Measurements from ENCODE around the gene OR5AS1.
"Not testable (repeated sequence)": the region's sequence is repeated elsewhere in the genome, so short reads cannot be mapped to it uniquely, and the experiment has no call there.

OR5AS1 gene

DNA sequence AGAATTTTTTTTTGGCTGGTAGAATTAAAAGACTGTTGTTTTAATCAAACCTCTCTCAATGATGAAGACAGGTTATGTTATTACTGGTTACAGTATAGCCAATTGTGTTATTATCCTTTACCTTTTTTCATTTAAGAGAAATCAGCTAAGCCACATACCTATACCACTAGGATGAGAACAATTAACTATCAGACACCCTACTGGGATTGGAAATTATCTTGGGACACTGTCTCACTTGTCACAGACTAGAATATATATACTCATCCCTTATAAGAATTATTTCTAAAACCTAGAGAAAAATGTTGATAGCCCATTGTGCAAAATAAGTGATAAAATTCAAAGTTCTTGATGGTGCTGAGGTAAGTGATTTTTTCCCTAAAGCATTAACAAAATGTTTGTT, at the start of gene OR5AS1:
Gene OR5AS1, plus strand, starts transcription at position 301 of the 400 bp plus-strand sequence. CDS start 2,765 bp downstream, outside the sequence.
- DNase-seq, result no peak

- no peak for DNase-seq
These were observed 32.9 kb upstream of the OR5AS1 start, which contains the start of gene OR5F1 for GRCh38 chr11:55994525-55994924. Gene OR5F1 (minus strand): TSS chr11:55994625. CDS start chr11:55994625, 0 bp downstream.

GRCh38 chr11:56010716-56011115, 16.7 kb upstream of the OR5AS1 start:
- DNase-seq, result no peak

DNA sequence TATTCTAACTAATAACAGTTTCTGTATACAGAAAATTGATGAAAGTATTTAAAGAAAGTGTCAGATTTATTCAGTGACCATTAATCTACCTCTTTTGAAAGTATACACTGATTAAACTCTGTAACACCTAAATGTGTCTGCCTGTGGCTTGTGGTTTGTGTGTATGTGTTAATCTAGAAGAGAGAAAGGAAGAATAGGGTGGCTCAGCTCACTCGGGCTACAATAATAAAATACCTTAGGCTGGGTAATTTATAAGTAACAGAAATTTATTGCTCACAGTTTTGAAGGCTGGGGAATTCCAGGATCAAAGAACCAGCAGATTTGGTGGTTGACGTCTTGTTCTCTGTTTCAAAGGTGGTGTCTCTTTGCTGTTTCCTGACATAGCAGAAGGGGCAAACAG, 13.6 kb upstream of the OR5AS1 start:
- DNase-seq, result no peak

- DNase-seq, result no peak
These were observed 18.1 kb downstream of the OR5AS1 start for GRCh38 chr11:56045538-56045937.

DNA sequence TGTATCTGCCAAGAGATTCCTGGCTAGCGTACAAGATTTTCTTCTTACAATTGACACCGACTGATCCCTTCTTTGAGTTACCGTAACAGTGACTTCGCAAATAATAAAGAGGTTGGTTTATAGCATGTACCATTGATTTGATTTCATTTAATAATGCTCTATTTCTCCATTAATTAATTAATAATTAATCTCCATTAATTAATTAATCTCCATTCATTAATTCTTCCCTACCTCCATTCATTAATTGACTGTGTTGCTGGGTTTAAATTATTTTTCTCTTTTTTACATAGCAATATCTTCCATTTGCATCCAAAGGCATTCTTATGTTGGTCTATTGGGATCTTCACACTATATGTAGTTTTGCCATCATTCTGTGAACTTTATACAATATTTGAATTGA, 21.0 kb downstream of the OR5AS1 start:
- no peak for DNase-seq

DNA sequence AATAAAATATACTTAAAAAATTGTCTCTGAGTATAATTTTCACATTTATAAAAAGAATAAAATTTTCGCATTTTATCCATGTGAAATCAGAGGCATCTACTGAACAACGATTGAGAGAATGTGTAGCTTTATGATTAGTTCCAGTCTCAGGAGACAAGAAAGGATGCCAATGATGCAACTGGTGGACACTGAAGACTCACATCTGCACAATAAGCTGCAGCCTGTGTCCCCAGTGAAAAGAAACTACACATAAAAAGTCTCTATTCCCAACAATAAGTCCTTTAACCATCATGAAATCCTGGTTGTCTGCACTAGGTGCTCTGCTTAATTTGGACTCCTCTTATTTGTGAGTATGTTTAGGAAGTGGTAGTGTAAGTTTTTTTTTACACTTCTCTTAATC, 22.0 kb downstream of the OR5AS1 start:
- no peak for DNase-seq

DNA sequence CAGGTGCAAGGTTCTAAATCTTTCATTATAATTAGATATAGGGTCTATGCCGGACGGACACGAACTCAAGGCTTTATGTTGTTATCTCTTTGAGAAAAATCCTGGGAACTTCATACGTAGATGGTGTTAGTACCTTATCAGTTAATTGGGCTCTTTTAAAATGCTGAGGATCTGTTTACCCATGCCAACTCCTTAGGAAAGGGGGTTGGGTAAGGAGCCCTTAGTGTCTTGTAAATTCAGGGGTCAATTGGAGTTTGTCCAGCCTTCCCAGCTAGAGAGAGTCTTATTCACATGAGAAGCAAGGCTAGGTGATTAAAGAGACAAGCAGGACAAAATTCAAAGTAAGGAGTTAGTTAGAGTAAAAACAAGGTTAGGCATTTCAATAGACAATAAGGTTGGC, 28.9 kb downstream of the OR5AS1 start:
- DNase-seq, result not testable (repeated sequence)

- DNase-seq, result not testable (repeated sequence)
These were observed 30.3 kb downstream of the OR5AS1 start for GRCh38 chr11:56057661-56058237.

GRCh38 chr11:56058260-56058780, 30.9 kb downstream of the OR5AS1 start:
- not testable (repeated sequence) for DNase-seq

- no peak for DNase-seq
These were observed 39.5 kb downstream of the OR5AS1 start for GRCh38 chr11:56066980-56067379.
